HepG2 (cell line): ENCODE data around the gene CXXC5. TPM values are rescaled to one million over a fixed set of nuclear protein-coding genes. Genes with fewer than 3 reads are reported as not detected.

Experiments
- CC2D1A ChIP-seq: sonication (generic); formaldehyde crosslinking; IDR thresholded peaks from 2 replicates; pipeline ENCODE4 v1.8.1; 2023; ENCODE audit warnings: mild to moderate bottlenecking, missing genetic modification reagents
- DMAP1 ChIP-seq: IDR thresholded peaks from 2 replicates; pipeline ENCODE4 v1.6.1; 2016
- MYNN ChIP-seq: sonication (generic); formaldehyde crosslinking; IDR thresholded peaks from 2 replicates; pipeline ENCODE4 v1.4.0; 2020; ENCODE audit warnings: mild to moderate bottlenecking, low read depth, missing genetic modification reagents
- ZFP37 ChIP-seq: sonication (generic); formaldehyde crosslinking; IDR thresholded peaks from 2 replicates; pipeline ENCODE4 v1.4.0; 2020; ENCODE audit warnings: missing genetic modification reagents, borderline replicate concordance
- ZNF337 ChIP-seq: sonication (generic); formaldehyde crosslinking; IDR thresholded peaks from 2 replicates; pipeline ENCODE4 v1.5.1; 2020; ENCODE audit warnings: missing genetic modification reagents, low read depth, mild to moderate bottlenecking, borderline replicate concordance
- ZNF589 ChIP-seq: sonication (generic); formaldehyde crosslinking; conservative IDR thresholded peaks from 2 replicates; pipeline ENCODE4 v1.8.0; 2022; ENCODE audit warnings: mild to moderate bottlenecking, moderate library complexity, missing genetic modification reagents
- polyA plus RNA-seq, 8 experiments: library from polyadenylated mRNA; depleted of rRNA in 3 of 8; stranded (reverse) in 7 of 8; unstranded in 1 of 8; fragments of >200 nt; fragmentation: Illumina TruSeq in 4 of 8; extraction: Trizol in 4 of 8; gene quantifications; 2 replicates each; pipeline versions ENCODE4 v1.2.1 to v1.2.3, GENCODE V29; 2011 to 2016; ENCODE audit warnings: low read depth in 4 of 8, missing spikeins in 1 of 8, mixed read lengths in 1 of 8; ENCODE audit not compliant: insufficient read depth in 1 of 8
- total RNA-seq, 5 experiments: library from RNA; depleted of rRNA; stranded (reverse); fragments of >200 nt; fragmentation: Illumina TruSeq; extraction: Trizol; gene quantifications; 2 replicates each; pipeline ENCODE4 v1.2.3, GENCODE V29; 2016; ENCODE audit warnings: low read depth in 1 of 5
- TF ChIP-seq, protein P1 (sequence below), 2 experiments: sonication (generic) in 1 of 2; formaldehyde crosslinking in 1 of 2; IDR thresholded peaks; 2 replicates each; pipeline versions ENCODE4 v1.6.1 to v1.9.0; 2014 to 2022; ENCODE audit warnings: antibody characterized with exemption in 1 of 2, borderline replicate concordance in 1 of 2, inconsistent platforms in 1 of 2, low read depth in 1 of 2, missing genetic modification reagents in 1 of 2
- TF ChIP-seq, protein P2 (sequence below): sonication (generic); formaldehyde crosslinking; IDR thresholded peaks from 2 replicates; pipeline ENCODE4 v1.4.0; 2020; ENCODE audit warnings: low read depth, missing genetic modification reagents
- TF ChIP-seq, protein P3 (sequence below), 2 experiments: sonication (generic) in 1 of 2; formaldehyde crosslinking in 1 of 2; IDR thresholded peaks; 2 replicates each; pipeline versions ENCODE4 v1.4.0 to v1.6.1; 2016 to 2020; ENCODE audit warnings: borderline replicate concordance in 1 of 2, low read depth in 1 of 2, mild to moderate bottlenecking in 1 of 2, missing genetic modification reagents in 1 of 2

CXXC5 gene
- total and polyA plus RNA-seq, 2 of the 13 experiments (the other 11 are each of a cell fraction or from before 2014, with no cell fraction given): 32.3 to 33.0 TPM

DNA sequence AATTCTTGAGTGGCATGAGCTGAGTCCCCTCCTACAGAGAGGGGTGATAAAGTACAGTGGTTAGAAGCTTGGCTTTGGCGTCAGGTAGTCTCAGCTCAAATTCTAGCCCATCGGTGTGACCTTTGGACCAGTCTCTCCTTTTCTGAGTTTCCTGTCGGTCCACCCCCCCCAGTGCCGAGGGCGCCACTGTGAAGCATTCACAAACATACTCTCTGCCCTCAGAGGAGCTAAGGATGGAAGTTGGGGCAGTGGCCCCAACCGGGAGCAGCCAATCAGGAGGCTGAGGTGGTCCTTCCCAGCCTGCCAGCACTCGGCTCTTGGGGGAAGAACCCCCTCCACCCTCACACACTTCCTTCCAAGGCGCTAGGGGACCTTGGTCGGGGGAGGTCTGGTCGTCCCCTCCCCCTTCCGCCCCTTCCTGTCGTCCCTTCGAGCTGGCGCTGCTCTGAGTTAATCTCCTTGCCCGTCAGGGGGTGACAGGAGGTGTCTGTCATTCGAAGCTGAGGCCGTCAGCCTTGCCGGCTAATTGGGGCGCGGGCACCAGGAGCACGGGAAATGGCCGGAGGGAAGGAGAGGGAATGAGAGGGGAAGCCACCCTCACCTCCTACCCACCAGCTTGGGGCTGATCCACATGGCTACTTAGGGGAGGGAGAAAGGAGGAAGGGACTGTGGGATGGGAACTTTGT, 53.0 kb downstream of the CXXC5 start (continued):
- TF ChIP-seq, protein P1, sequence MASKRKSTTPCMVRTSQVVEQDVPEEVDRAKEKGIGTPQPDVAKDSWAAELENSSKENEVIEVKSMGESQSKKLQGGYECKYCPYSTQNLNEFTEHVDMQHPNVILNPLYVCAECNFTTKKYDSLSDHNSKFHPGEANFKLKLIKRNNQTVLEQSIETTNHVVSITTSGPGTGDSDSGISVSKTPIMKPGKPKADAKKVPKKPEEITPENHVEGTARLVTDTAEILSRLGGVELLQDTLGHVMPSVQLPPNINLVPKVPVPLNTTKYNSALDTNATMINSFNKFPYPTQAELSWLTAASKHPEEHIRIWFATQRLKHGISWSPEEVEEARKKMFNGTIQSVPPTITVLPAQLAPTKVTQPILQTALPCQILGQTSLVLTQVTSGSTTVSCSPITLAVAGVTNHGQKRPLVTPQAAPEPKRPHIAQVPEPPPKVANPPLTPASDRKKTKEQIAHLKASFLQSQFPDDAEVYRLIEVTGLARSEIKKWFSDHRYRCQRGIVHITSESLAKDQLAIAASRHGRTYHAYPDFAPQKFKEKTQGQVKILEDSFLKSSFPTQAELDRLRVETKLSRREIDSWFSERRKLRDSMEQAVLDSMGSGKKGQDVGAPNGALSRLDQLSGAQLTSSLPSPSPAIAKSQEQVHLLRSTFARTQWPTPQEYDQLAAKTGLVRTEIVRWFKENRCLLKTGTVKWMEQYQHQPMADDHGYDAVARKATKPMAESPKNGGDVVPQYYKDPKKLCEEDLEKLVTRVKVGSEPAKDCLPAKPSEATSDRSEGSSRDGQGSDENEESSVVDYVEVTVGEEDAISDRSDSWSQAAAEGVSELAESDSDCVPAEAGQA (IDR thresholded peaks at IDR 0.05; ENCODE audit: low read depth): peak; percentile 58; the same call in 1 of the 2 replicates
- TF ChIP-seq, protein P1 (CRISPR knock-in tag; IDR thresholded peaks at IDR 0.05; ENCODE audit: borderline replicate concordance): no peak
- TF ChIP-seq ZFP37 (CRISPR knock-in tag) (no peak; the same call in 1 of the 2 replicates), DMAP1 (CRISPR knock-in tag) (no peak; the same call in 1 of the 2 replicates), ZNF337 (CRISPR knock-in tag) (no peak), CC2D1A (CRISPR knock-in tag) (peak; percentile 16; the same call in 1 of the 2 replicates), MYNN (no peak), ZNF589 (CRISPR knock-in tag) (no peak)
- TF ChIP-seq, protein P2, sequence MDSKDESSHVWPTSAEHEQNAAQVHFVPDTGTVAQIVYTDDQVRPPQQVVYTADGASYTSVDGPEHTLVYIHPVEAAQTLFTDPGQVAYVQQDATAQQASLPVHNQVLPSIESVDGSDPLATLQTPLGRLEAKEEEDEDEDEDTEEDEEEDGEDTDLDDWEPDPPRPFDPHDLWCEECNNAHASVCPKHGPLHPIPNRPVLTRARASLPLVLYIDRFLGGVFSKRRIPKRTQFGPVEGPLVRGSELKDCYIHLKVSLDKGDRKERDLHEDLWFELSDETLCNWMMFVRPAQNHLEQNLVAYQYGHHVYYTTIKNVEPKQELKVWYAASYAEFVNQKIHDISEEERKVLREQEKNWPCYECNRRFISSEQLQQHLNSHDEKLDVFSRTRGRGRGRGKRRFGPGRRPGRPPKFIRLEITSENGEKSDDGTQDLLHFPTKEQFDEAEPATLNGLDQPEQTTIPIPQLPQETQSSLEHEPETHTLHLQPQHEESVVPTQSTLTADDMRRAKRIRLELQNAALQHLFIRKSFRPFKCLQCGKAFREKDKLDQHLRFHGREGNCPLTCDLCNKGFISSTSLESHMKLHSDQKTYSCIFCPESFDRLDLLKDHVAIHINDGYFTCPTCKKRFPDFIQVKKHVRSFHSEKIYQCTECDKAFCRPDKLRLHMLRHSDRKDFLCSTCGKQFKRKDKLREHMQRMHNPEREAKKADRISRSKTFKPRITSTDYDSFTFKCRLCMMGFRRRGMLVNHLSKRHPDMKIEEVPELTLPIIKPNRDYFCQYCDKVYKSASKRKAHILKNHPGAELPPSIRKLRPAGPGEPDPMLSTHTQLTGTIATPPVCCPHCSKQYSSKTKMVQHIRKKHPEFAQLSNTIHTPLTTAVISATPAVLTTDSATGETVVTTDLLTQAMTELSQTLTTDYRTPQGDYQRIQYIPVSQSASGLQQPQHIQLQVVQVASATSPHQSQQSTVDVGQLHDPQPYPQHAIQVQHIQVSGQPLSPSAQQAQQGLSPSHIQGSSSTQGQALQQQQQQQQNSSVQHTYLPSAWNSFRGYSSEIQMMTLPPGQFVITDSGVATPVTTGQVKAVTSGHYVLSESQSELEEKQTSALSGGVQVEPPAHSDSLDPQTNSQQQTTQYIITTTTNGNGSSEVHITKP (CRISPR knock-in tag): peak; percentile 46; the same call in 1 of the 2 replicates
- TF ChIP-seq, protein P3, sequence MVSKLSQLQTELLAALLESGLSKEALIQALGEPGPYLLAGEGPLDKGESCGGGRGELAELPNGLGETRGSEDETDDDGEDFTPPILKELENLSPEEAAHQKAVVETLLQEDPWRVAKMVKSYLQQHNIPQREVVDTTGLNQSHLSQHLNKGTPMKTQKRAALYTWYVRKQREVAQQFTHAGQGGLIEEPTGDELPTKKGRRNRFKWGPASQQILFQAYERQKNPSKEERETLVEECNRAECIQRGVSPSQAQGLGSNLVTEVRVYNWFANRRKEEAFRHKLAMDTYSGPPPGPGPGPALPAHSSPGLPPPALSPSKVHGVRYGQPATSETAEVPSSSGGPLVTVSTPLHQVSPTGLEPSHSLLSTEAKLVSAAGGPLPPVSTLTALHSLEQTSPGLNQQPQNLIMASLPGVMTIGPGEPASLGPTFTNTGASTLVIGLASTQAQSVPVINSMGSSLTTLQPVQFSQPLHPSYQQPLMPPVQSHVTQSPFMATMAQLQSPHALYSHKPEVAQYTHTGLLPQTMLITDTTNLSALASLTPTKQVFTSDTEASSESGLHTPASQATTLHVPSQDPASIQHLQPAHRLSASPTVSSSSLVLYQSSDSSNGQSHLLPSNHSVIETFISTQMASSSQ (IDR thresholded peaks at IDR 0.05; ENCODE audit: low read depth): no peak; the same call in 1 of the 2 replicates
- TF ChIP-seq, protein P3 (CRISPR knock-in tag; IDR thresholded peaks at IDR 0.05; ENCODE audit: borderline replicate concordance): peak; percentile 57; the same call in 1 of the 2 replicates
